Kasumi-1 (cell line): ENCODE data around the gene RPL9.
"Not testable (repeated sequence)": the region's sequence is repeated elsewhere in the genome, so short reads cannot be mapped to it uniquely, and the experiment has no call there.

Source experiments
- DNase-seq, 2 experiments: peaks; one replicate each; lab custom pipeline; 2025; lab: John Stamatoyannopoulos, UW

RPL9 gene

DNA sequence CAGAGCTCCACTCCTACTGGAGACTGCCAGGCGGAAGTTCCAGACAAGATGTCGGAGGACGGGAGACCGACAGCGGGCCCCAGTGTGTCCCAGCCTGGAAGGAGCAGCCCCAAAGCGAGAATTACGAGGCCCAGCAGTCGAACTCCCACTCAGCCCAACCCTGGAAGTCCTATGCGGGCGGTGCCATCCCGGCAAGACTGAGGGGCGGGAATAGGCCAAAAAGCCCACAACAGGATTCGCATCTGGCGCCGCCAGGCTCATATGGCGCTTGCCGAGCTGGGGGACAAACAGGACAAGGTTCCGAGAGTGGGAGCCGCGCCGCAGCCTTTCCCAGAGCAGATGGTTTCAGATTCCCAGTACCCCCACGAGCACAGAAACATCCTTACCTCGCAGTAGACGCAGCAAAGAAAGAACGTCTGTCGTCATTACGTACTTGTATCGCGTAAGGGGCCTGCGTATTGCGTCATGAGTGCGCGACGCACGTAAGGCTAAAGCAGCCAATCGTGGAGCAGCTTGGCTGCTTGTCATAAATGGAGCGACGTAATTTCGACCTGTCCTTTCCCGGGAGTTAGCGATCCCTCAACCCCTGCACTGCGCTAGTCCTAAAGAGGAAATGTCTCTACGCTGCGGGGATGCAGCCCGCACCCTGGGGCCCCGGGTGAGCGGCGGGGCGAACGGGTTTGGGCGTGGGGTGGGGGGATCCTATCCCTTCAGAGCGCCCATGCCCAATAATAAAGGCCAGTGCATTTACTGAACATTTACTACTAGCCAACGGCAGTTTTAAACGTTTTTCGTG is at the start of gene RPL9, which contains the start of gene LIAS:
RPL9 (minus strand) TSS at position 418 of the 796 bp plus-strand sequence. CDS start 483 bp downstream, outside the sequence.
LIAS (plus strand) TSS at position 552 of the 796 bp plus-strand sequence; CDS start at position 614, 62 bp downstream.
- peak; percentile 97 to 98 for DNase-seq

- DNase-seq = no peak
Measured at GRCh38 chr4:39505581-39505980, 46.9 kb upstream of the RPL9 start.

DNA sequence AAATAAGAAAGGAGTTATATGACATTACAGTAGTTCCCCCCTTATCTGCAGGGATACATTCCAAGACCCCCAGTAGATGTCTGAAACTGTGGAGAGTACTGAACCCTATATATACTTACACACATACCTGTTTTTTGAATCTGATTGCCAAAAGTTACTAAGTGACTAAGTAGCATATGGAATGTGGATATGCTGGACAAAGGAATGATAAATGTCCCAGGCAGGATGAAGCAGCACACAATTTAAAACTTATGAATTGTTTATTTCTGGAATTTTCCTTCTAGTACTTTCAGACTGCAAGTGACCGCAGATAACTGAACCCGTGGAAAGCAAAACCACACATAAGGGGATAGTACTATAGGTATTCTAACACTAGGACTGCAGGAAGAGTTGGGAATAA is 45.8 kb upstream of the RPL9 start:
- DNase-seq = no peak

- not testable (repeated sequence) for DNase-seq
Measured at GRCh38 chr4:39502664-39503035, 43.9 kb upstream of the RPL9 start.

DNA sequence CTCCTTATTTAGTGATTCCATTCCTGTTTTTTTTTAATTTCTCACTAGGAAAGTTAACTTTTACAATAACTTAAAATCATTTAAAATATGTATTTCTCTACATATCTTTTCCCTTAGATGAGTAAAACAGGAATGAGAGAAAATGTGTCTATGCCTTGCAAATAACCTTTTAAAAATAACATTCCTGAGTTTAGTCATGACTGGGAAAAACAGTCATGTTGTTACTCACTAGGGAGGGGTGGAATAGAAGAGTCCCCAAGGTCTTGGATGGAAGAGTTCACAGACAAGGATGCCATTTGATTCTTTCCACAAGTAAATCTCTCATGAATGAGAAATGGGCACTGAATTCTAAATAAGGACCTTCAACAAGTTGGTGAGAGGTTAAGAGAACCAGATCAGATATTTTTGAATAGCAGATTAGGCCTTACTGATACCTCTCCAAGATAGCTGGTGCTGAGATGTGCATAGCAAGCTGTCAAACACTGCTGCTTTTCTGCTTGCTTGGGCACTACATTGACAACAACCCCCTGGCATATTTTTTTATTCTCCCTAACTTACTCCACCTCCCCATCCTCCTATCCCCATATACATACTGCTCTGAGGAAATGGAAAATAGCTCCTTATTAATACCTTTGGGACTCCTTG is 43.4 kb upstream of the RPL9 start:
- DNase-seq = no peak

DNA sequence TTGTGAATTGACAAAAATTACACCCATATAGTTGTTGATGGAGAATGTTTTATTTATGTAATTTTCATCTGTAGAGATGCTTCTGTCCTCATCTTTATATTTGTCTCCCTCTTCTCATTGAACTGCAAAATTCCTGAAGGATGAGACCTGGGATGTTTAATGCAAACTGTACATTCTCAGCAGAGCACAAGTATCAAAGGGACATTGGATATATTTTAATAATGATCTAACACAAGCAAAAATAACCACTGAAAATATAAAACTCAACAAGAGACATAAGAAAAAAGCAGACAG is 40.0 kb upstream of the RPL9 start:
- DNase-seq = no peak

DNA sequence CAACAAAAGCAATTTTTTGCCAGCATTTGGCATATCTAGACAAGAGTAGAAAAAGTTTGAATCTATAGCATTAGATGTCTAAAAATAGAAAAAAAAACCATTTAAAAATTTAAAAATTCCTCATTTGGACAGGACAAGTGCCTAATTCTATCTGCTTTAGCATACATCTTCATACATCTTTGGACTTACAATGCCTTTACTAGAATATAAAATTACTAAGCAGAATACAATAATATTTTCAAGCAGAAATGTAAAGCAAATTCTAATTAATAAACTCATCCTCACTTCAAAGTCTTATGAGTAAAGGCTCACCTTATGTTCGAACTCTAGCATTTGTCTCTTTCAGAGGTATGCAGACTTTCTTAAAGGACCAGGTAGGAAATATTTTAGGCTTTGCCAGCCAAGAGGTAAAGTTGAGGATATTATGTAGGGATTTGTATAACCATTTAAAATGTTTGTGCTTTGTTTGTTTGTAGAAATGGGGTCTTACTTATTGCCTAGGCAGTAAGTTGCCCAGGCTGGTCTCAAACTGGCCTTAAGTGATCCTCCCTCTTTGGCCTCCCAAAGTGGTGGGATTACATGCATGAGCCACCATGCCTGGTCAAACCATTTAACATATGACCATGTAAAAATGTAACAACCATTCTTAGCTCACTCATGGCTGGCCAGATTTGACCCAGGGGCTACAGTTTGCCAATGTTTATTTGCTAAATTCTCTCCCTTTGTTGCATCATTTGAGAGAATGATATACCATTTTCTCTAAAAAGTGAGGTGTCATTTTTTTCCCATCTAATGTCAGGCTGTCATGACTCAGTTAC is 39.4 kb upstream of the RPL9 start:
- DNase-seq = no peak

GRCh38 chr4:39495446-39496213 is 36.9 kb upstream of the RPL9 start:
- DNase-seq = no peak

DNA sequence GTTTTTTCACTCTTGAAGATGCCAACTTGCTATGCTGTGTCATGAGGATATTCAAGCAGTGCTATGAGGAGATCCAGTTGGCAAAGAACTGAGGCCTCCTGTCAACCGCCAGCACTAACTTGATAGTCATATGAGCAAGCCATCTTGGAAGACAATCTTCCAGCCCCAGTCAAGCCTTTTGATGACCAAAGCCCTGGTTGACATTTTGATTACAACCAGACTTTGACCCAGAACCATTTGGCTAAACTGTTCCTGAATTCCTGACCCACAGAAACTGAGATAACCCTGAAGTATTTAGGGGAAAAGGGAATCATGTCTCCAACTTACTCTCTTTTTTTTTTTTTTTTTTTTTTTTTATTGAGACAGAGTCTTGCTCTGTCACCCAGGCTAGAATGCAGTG is 35.6 kb upstream of the RPL9 start:
- no peak for DNase-seq

DNA sequence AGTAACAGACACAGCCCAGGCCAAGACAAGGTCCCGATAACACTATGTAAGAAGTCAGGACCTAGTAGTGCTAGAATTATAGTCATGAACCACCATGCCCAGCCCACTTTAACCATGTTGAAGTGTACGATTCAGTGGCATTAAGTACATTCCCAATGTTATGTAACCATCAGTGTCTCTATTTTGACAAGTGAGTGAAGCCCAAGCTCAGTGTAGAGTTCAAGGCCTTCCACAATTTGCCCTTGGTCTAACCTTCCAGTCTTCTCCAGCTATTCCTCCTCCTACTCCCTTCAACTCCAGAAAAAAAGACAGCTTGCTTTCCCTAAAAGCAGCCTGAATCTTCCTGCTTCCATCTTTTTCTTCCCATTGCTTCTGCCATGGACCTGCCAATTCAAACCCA is 31.6 kb upstream of the RPL9 start:
- DNase-seq = no peak

- no peak for DNase-seq
Measured at GRCh38 chr4:39486221-39486804, 27.6 kb upstream of the RPL9 start.

GRCh38 chr4:39484582-39485272 is 26.0 kb upstream of the RPL9 start:
- DNase-seq = peak in 1 of 2 experiments; percentile 29

GRCh38 chr4:39480902-39481695 is 22.4 kb upstream of the RPL9 start:
- DNase-seq = peak in 1 of 2 experiments; percentile 11

DNA sequence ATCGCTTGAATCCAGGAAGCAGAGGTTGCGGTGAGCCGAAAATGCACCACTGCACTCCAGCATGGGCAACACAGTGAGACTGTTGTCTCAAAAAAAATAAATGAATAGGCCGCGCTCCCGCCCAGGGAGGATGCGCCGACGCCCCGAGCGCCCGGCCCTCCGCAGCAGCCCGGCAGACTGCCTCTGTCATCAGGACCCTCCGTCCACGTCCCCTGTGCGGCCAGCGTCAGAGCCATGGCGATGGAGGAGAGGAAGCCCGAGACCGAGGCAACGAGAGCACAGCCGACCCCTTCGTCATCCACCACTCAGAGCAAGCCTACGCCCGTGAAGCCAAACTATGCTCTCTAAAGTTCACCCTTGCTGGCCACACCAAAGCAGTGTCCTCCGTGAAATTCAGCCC is 21.5 kb upstream of the RPL9 start:
- DNase-seq = no peak

DNA sequence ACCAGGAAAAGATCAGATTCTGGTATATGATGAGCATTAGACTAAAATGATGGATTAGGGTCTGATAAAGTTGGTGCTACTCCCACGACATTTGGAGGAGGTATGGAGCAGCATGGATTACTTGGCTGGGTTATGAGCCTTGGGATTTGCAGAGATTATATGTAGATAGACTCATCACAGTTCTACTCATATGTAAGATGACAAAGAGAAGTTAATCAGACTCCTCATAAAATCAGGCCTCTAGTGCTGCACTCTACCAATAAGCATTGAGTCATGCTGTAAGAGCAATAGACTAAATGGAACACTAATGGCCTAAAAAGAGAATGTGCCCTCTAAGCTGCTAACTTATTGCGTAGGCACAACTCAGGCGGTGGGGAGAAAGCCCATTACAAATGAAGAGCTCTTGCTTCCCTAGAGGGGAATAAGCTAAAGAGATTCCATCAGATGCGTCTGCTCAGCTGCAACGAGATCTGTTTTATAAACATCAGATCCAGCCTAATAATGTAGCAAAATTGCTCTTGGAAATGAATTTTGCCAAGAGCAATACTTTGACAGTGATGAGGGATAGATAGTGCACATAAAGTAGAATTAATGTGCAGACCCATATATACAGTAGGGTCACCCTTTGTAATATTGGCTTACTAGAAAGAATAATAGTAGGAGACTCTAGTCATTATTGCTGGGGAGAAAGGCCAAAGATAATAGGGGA is 17.6 kb upstream of the RPL9 start:
- DNase-seq = no peak

GRCh38 chr4:39472396-39472795 is 13.7 kb upstream of the RPL9 start:
- no peak for DNase-seq

DNA sequence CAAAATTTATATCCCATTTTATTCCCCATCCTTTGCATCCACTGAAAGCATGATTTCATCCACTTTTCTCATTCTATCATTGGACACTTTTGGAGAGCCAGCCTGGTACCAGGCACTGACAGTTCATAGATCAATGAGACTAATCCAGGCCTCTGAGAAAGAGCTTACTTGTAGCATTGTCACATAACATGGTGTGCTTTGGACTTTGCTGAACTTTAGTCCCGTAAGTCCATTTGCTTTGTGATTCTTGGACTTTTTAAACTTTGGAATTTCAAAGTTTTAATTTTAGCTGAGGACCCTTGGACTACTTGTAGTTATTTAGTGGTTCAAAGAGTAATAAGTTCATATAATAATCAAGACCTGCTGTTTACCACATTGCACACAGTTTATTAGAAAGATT is 11.7 kb upstream of the RPL9 start:
- no peak for DNase-seq

- DNase-seq = peak; percentile 94 to 96
Measured at GRCh38 chr4:39469429-39470077, 10.8 kb upstream of the RPL9 start.

DNA sequence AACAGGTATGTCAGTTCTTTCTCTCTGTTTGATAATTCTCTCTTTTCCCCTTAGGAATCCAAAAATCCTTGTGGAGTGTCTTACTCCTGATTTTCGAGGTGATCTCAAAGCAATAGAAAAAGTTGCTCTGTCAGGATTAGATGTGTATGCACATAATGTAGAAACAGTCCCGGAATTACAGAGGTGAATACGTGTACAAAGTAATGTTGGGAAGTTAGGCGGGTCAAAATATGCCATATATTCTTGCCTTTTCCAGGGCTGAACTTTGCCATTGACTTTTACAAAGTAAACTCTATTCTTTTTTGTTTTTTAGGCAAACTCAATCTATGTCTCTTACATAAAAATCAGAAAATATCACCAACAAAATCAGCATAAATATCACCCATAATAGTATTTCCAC is 8.7 kb upstream of the RPL9 start:
- no peak for DNase-seq
